PC-3 (cell line): ENCODE data around the gene GALNS.

Experiments
- CTCF ChIP-seq: fragments of 300-600 bp; sonication (generic); conservative IDR thresholded peaks from 2 replicates; pipeline ENCODE4 v1.5.1; 2017; ENCODE audit warnings: antibody characterized with exemption, low read depth, mild to moderate bottlenecking, low read length
- EZH2 ChIP-seq: fragments of 300-600 bp; sonication (generic); IDR thresholded peaks from one replicate; pipeline ENCODE4 v1.6.1; 2017; ENCODE audit warnings: antibody characterized with exemption, mild to moderate bottlenecking, low read length; ENCODE audit not compliant: unreplicated experiment
- EZH2phosphoT487 ChIP-seq: fragments of 300-600 bp; sonication (generic); IDR thresholded peaks from 2 replicates; pipeline ENCODE4 v1.6.1; 2018; ENCODE audit warnings: mild to moderate bottlenecking, antibody characterized with exemption, low read length, borderline replicate concordance

DNA sequence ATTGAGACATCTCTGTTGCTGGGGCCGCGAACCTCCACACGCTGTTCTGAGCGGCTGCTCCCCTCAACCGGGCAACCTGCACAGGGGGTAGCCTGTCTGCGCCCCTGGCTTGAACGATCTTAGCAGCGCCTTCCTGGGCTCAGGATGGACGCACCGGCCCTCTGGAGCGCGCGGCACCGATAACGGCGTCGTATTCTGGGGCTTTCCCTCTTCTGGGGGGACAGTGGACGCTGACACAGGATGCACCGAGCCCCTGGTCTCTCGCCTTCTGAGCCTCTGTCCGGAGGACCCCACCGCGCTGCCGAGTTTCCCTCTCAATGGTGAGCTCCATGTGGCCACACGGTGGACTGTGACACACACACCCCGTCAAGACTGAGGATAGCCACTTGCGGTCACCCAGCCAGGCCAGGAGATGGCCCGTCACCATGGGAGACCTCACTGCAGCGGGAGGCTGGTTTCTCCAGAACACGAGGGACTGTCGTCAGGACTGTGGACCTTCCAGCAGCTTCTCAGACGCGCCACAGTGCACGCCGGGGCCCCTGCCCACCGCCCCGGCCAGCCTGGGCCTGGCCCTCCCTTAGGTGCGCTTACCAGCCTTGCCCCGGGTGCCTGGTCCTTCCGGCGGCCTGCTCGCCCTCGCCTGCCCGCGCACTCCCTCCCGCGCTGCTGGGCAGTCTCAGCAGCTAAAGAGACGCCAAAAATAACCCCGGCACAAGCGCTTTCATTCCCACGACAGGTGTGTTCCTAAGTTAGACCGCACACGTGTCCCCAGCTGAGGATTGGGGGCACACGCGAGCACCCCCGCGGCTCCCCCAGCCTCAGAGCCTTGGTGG lies 39.7 kb upstream of the GALNS start:
- TF ChIP-seq EZH2, result no peak
- TF ChIP-seq CTCF, result no peak
- no peak for TF ChIP-seq EZH2phosphoT487
